Inflammatory macrophage treated with lipopolysaccharide for 4 hours (primary cell): ENCODE data around the gene GMDS.

ENCODE experiments used
- DNase-seq: peaks from one replicate; pipeline ENCODE4 v3.0.0-alpha.2; 2020

The GMDS gene

GRCh38 chr6:1663511-1663910 lies 581.9 kb downstream of the GMDS start:
- no peak for DNase-seq

- DNase-seq: no peak
These were observed 582.9 kb downstream of the GMDS start for GRCh38 chr6:1662534-1662933.

DNA sequence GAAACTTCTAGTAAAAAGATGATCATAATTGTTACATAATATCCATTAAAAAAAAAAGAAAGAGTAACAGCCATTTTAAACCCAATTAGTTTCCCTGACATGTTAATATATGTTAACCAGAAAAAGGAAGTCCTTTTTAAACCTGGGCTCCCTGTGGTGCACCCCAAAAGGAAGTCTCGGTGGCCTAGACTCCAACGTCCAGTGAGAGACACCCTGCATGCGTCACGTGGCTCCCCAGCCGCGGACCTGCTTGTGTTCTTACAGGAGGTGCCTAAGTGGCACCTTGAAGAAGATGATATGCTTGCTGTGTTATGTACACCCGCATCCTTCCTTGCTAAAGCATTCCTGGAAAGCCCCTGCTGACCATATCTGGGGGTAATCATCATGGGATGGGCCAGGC lies 585.6 kb downstream of the GMDS start:
- DNase-seq: no peak

GRCh38 chr6:1658212-1659005 lies 587.0 kb downstream of the GMDS start:
- no peak for DNase-seq

GRCh38 chr6:1657771-1658165 lies 587.6 kb downstream of the GMDS start:
- DNase-seq: no peak

DNA sequence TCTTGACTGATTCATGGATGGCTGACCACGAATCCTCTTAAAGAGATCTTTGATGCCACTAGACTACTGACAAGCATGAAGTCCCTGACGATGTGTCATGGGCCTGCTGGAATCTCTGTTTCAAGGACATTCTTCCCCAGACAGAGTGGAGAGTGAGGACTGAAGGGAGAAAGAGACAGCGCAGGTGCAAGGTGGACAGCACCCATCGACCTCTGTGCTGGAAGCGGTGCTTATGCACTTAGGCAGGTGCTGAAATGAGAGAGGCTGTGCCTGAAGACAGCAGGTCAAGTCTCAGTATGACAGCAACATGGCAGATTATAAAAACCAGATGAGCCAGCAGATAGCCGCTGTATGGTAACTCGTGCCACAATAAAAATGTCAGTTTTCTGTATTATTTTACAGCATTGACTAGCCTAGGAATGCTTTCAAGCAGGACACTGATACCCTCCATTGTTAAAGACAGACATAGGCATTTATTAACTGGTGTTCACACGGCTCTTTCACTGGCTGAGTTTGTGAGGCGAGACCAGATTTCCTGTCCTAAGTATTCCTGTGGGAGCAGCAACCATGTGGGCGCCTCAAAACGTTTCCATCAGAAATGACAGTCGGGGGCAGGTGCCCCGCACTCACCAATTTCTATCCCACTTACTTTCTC lies 588.2 kb downstream of the GMDS start:
- DNase-seq: no peak

DNA sequence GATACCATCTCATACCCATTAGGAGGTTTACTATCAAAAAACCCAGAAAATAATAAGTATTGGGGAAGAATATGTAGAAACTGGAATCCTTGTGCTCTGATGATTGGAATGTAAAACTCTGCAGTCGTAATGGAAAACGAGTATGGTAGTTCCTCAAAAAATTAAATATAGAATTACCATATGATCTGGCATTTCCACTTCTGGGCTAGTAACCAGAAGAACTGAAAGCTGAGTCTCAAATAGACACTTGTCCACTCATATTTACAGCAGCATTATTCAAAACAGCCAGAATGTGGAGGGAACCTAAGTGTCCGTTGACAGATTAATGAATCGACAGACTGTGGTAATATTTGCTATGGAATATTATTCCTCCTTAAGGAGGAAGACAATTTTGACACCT lies 591.4 kb downstream of the GMDS start:
- peak; percentile 58 for DNase-seq

GRCh38 chr6:1652842-1653241 lies 592.6 kb downstream of the GMDS start:
- DNase-seq: no peak

- DNase-seq: no peak
These were observed 594.0 kb downstream of the GMDS start for GRCh38 chr6:1651362-1651761.

GRCh38 chr6:1645466-1646185 lies 599.8 kb downstream of the GMDS start:
- DNase-seq: no peak

GRCh38 chr6:1644516-1645060 lies 600.8 kb downstream of the GMDS start:
- DNase-seq: peak; percentile 52

- DNase-seq: no peak
These were observed 601.5 kb downstream of the GMDS start for GRCh38 chr6:1643830-1644445.

DNA sequence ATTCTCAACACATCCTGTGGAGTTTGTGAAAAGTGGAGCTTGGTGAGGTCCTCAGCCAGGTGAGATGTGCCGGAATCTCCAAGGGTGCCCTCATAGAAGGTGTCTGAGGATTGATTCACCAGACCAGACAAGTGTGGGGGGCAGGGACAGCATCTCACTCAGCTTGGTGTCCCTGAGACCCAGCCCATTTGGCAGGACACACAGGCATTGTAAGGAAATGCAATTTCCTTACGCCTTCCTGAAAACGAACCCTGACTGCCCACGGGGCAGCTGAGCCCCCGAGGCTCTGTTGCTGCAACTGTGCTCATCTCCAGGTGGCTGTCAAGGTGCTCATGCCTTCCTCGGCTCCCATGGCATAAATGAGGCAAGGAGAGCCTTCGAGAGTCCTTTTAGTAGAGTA lies 602.3 kb downstream of the GMDS start:
- no peak for DNase-seq

DNA sequence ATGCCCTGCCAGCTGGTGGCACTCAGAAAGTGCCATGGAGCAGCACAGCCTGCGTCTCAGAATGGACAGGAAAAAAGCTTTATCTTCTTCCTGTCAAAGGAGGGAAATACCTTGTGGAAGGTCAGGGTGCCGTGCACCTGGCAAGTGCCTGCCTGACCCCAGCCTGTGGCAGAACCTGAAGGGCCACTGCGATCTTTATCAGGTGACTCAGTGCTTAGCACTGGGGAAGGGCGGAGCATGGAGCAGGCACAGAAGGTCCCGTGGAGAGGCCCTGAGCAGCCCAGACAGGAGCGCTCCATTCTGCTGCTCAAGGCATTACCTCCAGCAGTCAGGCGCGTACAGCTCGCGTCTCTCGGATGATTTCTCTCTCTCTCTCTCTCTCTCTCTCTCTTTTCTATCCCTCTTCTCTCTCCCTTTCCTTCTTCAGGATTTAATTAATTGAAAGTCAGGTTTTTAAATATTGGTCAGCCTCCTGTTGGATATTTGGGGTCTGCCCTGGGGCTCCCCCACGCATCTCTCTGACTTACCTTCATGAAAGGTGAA lies 604.0 kb downstream of the GMDS start:
- no peak for DNase-seq

GRCh38 chr6:1640476-1640875 lies 604.9 kb downstream of the GMDS start:
- DNase-seq: no peak

GRCh38 chr6:1639430-1639829 lies 606.0 kb downstream of the GMDS start:
- DNase-seq: no peak

DNA sequence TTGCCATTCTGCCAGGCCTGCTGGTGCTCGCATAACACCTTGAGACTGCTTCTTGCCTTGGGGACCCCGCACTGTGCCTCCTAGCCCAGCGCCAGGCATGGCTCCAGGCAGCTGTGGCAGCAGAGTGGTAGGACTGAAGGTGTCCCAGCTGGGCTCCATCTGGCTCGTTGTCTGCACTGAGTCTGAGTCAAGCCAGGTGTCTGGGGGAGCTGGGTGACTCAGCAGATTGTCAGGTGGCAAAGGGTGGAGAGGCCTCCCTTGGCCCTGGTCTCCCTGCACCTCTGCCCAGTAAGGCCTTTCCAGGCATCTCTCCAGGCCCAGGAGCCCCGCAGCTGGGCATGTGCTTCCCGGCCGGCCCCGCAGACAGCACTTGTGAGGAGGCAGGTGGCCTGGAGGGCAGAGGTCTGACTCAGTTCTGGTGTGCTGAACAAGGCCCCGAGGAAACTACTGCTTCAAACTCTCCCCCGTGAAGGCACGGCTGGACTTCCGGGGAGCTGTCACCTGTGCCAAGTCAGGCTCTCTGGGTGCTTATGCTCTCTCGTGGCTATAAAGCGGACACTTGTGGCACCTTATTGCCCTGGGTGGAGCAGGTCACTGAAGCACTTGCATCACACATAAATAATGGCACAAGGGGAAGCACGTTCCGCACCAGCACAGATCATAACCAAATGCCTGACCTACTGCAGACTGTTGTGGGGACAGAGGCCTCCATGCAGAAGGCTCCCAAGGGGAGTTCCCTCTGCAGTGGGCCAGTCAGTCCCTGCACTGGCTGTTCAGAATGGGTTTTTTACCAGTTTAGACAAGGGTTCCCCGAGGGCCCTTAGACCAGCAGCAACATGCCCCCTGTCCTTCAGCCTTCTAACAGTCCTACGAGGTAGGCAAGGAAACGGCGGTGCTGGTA lies 608.2 kb downstream of the GMDS start:
- no peak for DNase-seq

DNA sequence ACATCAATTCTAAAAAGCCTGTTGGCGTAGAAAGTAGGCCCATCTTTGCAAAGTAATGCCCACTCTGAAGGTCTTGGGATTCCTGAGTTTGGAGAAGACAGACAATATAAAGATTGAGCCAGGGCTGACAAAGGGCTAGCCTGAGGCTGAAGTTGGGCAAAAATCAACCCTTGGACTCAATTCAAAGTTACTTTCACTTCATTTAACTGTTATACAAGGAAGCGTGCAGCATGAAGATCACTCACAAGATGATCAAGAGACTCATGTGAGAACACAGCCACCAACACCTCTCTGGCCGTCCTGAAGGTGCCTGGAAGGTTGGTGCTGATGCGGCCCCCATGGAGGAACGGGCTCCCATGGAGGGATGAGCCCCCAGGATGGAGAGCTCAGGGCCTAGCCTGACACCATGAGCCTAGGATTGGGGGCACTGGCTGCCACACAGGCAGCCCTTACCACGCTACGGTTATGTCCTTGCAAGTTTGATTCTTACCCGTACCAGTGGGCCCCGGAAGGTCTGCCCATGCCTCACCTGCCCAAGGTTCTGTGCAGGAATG lies 609.1 kb downstream of the GMDS start:
- no peak for DNase-seq

- DNase-seq: no peak
These were observed 609.9 kb downstream of the GMDS start for GRCh38 chr6:1635305-1636010.

DNA sequence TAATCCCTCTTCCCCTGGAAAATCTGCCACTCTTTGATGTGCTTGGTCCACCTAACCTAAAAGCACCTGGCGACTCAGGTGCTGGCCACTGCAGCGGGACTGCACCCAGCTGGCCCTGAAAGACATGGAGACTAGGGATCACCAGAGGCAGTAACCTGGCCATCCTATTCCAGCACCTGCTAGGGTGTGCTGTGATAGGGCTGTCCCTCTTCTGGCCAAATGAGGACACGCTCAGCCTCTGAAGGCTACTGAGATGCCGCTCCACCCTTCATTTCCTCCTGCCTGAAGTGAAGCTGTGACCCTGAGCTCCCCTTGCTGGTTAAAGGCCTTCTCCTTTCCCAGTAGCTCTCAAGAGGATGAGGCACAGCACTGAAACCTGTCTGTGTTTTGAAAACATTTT lies 611.3 kb downstream of the GMDS start:
- DNase-seq: no peak
